HG03139 (cell line): ENCODE results near the gene PROX2.
A peak's percentile ranks its signal among the peaks of the same experiment; 100 is the strongest.

Experiments used
- ATAC-seq: cut with Tn5 transposase; IDR thresholded peaks from one replicate; pipeline ENCODE4 v1.9.1; 2021; ENCODE audit not compliant: unreplicated experiment

PROX2 gene

DNA sequence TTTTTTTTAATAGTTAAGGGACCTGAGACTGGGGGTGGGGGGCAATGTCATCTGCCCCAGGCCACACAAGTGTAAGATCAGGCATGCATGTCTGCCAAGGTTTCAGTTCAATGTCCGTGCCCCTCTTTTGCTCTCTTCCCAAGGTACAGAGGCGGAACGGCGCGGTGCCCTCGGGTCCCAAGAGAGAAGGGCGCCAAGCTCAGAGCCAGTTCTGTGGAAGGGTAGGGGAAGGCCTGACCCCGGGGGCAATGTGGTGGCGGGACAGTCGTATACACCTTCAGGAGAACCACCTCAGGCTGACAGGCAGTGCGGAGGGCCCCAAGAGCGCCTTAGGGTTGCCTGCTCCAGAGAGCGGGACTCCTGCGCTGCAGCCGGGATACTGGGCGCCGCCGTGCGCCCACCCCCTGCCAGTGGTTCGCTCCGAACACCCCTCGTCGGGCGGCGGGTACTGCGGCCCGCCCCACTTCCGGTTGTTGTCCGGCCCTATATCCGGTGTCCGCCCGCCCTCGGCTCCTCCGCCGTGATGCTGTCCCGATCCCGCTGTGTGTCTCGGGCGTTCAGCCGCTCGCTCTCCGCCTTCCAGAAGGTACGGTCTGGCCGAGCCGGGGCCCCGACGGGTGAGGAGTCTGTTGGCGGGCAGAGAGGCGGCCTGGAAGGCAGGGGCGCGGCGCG is 5.6 kb upstream of the PROX2 start, which contains the start of gene DLST:
Gene DLST, plus strand, starts transcription at position 486 of the 672 bp plus-strand sequence. Its CDS starts 38 bp downstream, at position 524.
- ATAC-seq: peak; percentile 93

DNA sequence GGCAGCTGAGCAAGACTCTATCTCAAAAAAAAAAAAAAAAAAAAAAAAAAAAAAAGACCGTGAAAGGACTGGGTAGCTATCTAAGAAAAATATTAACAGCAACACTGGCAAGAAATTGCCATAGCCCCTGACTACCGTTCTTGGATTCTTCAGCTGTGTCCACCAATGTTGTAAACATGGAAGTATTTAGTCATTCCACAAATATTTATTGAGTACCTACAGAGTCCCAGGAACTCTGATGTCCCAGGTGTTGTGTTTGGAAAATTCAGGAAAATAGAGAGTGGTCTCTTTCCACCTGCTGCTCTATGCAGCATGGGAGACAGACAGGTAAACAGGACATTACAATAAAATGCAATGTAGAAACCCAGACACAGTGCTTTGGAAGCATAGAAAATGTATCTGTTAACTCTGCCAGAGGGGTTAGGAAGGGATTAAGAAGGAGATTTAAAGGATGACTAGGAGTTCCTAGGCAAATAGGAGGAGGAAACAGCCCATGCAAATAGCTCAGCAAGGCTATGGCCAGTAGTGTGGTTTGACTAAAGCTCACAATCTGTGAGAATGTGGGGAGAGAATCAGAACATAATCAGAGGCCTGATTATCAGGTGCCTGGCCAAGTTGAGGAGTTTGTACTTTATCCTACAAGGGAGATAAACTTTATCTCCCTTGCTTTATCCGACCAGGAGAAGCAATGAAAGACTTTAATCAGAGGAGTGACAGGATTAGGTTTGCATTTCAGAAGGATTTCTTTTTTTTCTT is 3.7 kb upstream of the PROX2 start:
- no peak for ATAC-seq

DNA sequence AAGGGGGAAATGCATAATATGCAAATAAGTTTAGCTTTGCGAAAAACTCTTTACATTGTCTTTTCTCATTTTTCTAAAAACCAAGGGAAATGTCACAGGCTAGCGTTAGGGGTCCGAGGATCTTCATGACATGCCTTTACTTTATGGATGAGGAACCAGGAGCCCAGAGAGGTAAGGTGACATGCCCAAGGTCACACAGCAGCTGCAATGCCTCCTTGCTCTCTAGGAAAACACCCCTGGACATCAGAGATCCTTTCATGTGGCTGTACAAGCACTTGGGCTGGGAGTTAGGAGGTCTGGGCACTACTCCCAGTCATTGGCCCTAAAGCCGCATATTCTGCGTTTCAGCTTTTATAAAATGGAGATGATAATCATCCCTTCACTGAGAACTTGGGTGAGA is 741 bp downstream of the PROX2 start:
- ATAC-seq: no peak

DNA sequence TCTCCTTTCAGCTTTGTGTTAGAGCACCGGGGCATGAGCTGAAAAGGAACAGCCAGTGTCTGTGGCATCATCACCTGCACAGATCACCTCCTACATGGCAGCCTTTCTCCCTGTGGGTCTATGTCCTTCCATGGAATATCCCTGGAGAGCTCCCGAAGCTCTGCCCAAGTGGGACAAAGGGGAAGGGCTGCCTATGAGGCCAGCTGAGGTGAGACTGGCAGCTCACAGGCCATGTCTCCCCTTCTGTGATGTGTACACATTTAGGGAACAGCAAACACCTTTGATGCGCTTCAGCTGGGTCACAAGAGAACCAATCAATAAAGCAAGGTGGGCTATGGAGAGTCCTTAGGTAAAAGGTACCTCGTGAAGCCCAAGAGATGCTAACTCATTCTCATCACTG is 4.1 kb downstream of the PROX2 start:
- no peak for ATAC-seq

DNA sequence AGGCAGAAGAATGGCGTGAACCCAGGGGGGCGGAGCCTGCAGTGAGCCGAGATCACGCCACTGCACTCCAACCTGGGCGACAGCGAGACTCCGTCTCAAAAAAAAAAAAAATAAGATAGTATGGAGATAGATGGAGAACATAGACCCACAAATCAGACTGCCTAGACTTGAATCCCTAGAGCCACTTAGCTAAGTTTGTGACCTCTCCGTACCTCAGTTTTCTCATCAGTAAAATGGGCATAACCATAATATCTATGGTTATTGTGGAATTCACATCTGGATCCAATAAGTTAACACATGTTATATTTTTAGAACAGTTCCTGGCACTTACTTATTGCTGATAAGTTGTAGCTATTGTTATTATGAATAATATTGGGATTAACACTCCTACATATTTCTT is 7.2 kb downstream of the PROX2 start:
- no peak for ATAC-seq

DNA sequence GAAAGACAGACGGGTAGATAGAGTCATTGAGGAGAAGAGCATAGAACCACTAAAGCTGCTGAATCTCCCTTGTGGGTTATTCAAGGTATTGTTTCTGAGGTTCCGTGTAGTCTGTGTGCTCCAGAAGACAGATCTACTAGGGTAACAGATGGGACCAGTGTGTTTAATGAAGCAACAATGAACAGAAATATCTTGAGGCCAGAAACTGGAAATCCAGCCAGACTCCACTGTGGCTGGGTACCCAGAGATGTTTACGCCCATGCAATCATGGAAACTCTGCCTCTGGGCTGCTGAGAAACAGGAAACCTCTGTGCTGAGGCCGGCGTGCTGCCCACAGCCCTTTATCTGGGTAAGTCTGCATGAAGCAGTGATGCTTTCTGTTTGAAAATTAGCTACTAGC is 8.3 kb downstream of the PROX2 start:
- ATAC-seq: no peak

DNA sequence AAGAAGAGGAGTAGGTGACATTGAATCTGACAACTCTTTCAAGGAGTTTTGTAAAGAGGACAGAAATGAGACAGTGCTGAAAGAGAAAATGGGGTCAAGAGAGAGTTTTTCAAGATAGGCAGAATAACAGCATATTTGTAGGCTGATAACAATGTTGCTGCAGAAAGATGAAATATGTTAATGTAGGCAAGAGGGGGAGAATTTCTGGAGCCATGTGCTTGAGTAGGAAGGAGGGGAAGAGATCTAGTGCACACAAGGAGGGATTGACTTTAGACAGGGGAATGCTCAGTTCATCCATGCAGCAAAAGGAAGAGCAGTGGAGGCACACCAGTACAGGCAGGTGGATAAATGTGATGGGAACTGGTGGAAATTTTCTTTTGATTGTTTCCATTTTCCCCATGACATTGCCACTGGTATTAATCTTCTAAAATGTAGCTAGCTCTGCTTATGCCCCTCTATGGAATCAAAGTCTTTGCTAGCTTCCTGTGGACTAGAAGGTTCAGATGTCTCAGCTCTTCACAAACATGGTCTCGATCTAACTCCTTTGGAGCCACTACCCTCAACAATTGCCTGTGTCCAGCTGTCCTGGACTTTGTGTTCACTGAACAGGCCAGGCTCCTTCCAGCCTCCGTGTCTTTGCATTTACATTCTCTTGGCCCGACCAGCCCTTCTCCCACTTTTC is 9.1 kb downstream of the PROX2 start:
- ATAC-seq: no peak

DNA sequence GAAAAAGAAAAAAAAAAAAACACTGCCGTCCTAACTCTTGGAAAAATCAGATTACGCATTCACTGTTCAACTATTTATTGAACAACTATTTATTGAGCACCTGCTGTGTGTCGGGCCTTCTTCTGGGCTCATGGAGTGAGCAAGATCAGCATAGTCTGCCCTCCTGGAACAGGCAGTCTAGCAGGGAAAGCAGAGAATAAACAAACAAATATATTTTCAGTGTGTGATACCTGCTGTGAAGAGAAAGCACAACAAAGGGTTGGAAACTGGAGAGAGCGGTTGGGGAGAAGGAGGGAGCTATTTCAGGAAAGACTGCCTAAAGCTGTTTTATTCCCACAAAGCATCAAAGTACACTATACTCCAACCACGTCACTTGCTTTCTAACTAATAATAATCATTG is 10.8 kb downstream of the PROX2 start:
- no peak for ATAC-seq

DNA sequence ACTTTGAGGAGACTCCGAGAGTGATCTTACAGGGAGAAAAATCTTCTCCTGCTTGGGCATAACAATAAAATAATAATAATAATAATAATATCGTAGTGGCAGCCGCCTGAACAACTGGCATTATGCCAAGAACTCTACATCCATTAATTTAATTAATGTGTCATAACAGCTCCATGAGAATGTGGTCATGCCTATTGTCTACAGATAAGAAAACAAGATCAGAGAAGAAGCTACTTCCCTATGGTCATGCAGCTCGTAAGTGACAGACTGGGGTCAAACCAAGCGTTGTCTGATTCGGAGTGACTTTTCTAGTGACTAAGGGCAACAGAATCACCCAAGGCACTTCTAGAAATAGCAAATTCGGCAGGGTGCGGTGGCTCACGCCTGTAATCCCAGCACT is 11.7 kb downstream of the PROX2 start:
- ATAC-seq: no peak

DNA sequence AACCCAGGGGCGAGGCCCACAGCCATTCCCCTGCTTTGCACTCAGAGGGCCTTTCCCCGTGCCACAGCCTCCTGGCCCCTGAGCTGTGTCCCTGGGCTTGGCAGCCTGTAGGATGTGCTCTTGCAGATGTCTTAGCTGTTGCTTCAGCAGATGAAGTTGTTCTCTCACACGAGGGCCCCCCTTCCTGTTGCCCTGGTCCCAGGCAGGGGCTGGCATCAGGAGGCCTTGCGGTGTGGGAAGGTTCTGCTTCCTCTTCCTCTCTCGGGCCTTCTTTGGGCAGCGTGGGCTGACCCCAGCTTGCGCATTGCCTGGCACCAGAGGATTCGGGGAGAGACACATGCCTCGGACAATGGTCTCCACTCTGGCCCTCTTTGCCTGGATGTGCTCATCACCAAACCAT is 12.7 kb downstream of the PROX2 start:
- no peak for ATAC-seq

DNA sequence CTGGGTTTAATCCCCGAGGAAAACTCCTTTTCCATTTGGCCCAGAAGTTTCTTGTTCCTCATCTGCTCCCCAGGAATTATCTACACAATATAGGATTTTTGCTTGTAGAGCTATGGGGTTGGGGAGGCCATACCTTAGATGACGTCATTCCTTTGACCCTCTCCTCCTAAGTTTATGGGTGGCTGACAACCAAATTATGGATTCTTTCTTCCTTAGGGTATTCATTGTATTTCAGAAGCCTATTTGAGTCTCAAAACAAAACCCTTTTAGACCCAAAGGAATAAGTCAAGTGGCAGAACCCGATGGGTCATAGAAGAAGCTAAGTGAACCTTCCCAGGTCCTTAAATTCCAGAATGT is 14.2 kb downstream of the PROX2 start:
- no peak for ATAC-seq

DNA sequence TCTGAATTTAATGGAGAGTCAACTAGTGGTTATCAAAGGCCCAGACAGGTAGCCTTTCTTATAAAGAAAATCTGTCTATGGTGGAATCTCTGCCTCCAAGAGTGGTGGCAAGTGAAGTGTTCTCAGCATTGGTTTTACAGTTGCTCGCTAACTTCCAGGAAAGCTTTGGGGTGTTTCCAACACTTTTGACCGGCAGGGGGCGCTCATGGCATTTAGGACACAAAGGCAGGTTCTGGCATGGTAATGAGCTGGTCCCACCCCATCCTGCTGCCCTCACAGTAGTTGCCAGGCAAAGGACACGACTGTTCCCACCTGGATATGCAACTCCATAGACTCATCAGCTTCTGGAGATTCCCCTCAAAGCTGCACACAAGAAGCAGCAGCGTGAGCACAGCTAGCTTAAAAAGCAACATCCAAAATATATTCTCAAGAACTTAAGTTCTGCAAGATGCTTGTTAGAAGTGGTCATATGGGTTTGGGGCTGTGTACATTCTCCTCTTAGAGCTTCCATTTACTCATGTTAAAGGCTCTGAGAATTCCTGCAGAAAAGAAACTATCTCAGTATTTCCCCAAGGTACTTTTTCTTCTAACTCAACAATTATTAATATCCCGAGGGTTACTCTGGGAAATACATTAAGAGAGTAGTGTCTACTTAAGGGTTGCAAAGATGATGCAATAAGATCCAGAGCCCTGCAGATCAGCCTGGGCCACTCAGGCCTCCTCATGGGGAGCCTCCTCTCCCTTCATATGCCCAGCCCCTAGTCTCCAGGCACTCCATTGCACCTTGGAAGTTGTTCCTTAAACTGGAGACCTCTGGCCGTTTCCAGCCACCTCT is 14.8 kb downstream of the PROX2 start:
- no peak for ATAC-seq

DNA sequence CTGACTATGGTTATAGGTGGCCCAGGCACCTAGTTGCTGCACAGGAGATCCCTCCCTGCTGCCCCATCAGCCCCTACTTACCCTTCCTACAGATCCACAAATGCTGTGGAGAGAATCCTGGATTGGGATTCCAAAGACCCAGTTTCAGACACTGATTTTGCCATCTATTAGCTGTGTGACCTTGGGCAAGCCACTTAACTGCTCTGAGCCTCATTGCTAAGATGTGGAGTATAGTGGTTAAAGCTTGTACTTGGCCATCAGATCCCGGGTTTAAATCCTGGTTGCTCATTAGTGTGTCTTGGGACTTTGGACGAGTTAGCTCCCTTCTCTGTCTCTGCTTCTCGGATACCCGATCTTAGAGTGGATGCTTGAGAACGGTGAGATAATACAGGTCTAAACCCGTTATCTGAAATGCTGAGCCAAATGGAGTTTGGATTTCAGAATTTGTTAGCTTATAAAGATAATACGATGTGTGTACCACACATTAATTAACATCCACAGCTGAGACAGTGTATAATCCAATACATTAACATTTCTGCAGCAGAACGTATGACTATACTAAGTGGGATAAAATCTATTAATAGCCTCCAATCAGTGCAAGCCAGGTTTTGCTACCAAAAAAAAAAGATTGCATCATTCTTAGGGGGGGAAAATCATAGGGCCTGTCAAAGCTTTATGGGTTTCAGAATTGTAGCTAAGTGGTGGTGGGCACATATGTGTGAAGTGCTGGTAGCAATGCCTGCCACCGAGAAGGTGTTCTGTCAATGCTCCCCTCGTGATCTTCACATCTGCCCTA is 16.0 kb downstream of the PROX2 start:
- ATAC-seq: no peak

DNA sequence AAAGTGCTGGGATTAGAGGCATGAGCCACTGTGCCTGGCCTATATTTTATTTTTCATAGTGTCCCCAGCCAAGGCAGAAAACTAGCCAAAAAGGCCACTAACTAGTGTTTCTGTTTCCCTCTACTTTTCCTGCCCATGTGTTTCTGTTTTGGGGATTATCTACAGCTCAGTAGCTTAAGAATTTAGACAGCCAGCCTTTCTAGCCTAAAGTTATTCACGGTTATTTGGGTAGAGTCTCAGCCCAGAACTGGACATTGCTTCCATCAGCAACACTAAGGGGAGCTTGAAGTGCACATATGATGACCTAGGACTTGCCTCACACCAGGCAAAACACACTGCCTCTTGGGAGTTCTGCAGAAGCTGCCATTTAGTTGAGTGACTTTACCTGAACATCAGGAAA is 17.9 kb downstream of the PROX2 start:
- ATAC-seq: no peak

DNA sequence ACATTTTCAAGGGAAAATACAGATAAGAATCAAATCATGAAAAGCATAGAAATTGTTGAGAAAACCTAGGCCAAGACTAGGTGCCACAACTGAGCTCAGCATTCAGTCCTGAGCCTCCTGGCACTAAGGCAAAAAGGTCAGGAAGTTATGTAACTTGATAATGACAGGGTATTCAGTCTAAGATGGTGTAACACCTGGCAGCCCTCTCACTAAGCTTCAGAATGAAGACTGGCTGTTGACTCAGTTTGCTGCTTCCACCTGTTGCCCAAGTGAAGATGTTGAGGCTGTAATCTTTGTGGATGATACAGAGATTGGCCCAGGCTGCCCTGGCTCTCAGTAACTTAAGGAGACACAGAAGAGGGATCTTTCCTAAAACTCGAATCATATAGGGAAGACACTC is 19.6 kb downstream of the PROX2 start:
- no peak for ATAC-seq

DNA sequence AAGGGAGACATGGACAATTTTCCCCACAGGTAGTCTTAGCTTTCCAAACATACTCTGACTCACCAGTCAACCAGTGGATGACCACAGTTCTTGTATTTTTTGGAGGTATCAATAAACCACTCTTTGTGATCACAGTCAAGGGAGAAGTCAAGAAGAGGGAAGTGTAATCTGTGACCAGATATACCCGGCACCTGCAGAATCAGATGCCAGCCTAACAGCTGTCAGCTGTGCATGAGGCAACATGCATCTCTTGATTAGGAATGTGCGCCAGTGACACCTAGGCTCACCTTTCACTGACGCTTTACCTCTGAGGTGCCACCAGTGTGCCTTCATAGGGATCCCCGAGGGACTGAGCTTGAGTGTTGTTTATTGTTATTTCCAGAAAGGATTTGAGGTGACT is 20.0 kb downstream of the PROX2 start:
- no peak for ATAC-seq

DNA sequence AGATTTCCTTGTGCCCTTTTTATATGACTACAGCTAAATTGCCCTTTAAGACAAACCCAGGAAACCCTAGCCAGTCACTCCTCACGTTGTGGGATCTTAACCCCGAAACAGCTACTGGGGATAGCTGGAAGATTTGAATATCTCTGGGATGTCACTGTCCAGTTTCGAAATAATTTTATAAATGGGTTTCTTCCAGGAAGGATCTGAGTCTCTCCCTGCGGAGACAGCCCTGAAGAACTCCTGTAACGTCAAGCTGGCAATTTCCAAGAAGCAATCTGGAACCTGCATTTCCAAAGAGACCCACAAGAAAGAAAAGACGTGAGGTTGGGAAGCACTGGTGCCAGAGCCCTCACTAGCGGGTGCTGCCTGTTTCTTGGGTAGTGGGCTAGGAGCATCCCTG is 20.9 kb downstream of the PROX2 start:
- no peak for ATAC-seq

DNA sequence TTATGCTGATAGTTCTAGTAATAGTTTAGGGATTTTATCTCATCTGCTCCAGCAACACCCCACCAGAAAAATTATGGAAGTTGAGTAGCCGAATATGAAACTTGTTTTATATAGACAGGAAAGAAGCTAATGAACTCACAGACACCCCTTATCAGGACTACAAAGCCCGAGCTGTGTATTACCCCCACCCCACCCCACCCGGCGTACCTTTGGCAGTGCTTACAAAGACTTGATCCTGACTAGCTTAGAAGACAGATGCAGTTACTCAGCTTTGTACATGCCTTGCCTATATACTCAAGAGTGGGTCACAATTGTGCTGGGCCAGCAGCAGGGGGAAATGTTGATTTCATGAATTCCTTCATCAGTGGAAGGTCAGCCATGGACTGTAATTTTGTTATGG is 22.4 kb downstream of the PROX2 start:
- no peak for ATAC-seq

DNA sequence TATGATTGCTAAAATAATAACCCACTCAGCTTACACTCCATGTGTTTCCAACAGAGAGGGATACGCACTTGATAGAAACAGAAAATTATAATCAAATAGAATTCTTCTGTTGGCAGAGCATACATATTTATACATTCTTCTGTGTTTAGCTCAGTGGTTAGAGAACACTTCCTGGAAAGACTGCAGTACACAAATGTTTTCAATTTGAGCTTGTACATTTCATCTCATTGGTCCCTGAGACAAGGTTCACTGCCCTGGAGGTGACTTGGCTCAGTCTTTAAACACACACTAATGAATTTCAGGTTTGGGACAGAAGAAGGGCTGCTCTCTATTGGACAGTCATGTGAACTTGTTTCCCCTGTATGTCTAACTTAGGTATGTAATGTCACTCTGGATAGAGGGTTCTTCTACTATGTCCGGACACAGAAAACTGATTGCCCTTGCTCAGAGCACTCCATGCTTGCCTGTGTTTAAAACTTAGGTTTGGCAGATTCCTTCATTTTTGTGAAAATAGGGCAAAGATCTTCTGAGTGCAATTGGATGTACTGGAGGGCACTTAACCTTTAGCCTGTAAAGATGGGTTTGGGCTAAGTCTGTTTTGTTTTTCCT is 22.9 kb downstream of the PROX2 start:
- ATAC-seq: no peak

DNA sequence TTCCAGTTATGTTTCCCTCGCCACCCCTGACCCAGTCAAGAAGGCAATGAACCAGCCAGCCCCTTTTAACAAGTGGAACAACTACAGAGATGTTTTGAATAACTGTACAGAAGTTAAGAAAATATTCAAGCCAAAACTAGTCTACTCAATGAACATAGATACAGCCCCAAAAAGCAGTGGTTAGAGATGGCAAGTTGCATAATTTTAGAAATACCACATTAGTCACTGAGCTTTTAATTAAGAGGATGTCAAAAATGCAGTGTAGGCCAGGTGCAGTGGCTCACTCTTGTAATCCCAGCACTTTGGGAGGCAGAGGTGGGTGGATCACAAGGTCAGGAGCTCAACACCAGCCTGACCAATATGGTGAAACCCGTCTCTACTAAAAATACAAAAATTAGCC is 27.2 kb downstream of the PROX2 start:
- no peak for ATAC-seq
